ENCODE data around the gene PCDHGA10. TPM values are rescaled to one million over a fixed set of nuclear protein-coding genes. Genes with fewer than 3 reads are reported as not detected.
"Not testable (repeated sequence)": the region's sequence is repeated elsewhere in the genome, so short reads cannot be mapped to it uniquely, and the experiment has no call there.

Gene PCDHGA10
- total and polyA plus RNA-seq, 5 experiments from 2014 or later: 0.31 to 0.41 TPM; not detected in 3

GRCh38 chr5:141397756-141398551, 14.8 kb upstream of the PCDHGA10 start, which contains the start of gene PCDHGB5:
Gene PCDHGB5, plus strand, starts transcription at chr5:141397947. Its CDS starts 181 bp downstream, at chr5:141398128.
- Mint-ChIP-seq H3K27ac (peak within 1 kb of the TSS in 1 of 10 donors; percentile 79), H3K9me3 (peaks cover 0 to 71% (median 31%) of the 10 kb centered on the region in 9 donors), H3K36me3 (peaks cover 19 to 49% (median 29%) of the 10 kb centered on the region in 3 donors), H3K4me3 (peak within 1 kb of the TSS; percentile 38 to 67 (median 57)), H3K27me3 (peaks cover 38 to 80% (median 58%) of the 10 kb centered on the region in 5 donors)
- POLR2A ChIA-PET, H3K4me1 Mint-ChIP-seq: not testable (repeated sequence)
- ATAC-seq: peak; percentile 84 to 85
- peak in 4 of 10 donors; percentile 18 to 50 (median 34) for DNase-seq

GRCh38 chr5:141398608-141399007, 14.2 kb upstream of the PCDHGA10 start:
- Mint-ChIP-seq H3K27me3 (peaks cover 40 to 80% (median 61%) of the 10 kb centered on the region in 5 donors), H3K9me3 (peaks cover 0 to 71% (median 29%) of the 10 kb centered on the region in 9 donors), H3K4me3 (no peak overlapping the region), H3K36me3 (peaks cover 18 to 48% (median 26%) of the 10 kb centered on the region in 3 donors), H3K27ac (peak overlapping the region in 1 of 10 donors; percentile 79), H3K4me1 (no peaks in the 10 kb centered on the region)
- DNase-seq (no peak), ATAC-seq (no peak)
- POLR2A ChIA-PET: no interaction called here

- Mint-ChIP-seq H3K4me1 (no peaks in the 10 kb centered on the region), H3K27ac (peak overlapping the region in 2 of 10 donors; percentile 21 to 33), H3K9me3 (peaks cover 0 to 72% (median 26%) of the 10 kb centered on the region in 9 donors), H3K4me3 (peak overlapping the region in 3 of 10 donors; percentile 7 to 36 (median 17)), H3K27me3 (peaks cover 42 to 80% (median 63%) of the 10 kb centered on the region in 5 donors), H3K36me3 (peaks cover 14 to 50% (median 29%) of the 10 kb centered on the region in 3 donors)
- no peak for ATAC-seq
- POLR2A ChIA-PET: no interaction called here
- DNase-seq: no peak
Observed at GRCh38 chr5:141399555-141400258, 13.1 kb upstream of the PCDHGA10 start.

- POLR2A ChIA-PET: no interaction called here
- Mint-ChIP-seq H3K27ac (no peak within 1 kb of the TSS), H3K4me3 (peak within 1 kb of the TSS; percentile 43 to 77 (median 60)), H3K4me1 (no peaks in the 10 kb centered on the region), H3K36me3 (peaks cover 7 to 45% (median 24%) of the 10 kb centered on the region in 3 donors), H3K9me3 (peaks cover 0 to 73% (median 30%) of the 10 kb centered on the region in 9 donors), H3K27me3 (peaks cover 45 to 84% (median 63%) of the 10 kb centered on the region in 5 donors)
- ATAC-seq: no peak
- no peak for DNase-seq
Observed at GRCh38 chr5:141402553-141403243, 10.1 kb upstream of the PCDHGA10 start, which contains the start of gene PCDHGA9. Gene PCDHGA9, plus strand, starts transcription at chr5:141402778. Its CDS starts 175 bp downstream, at chr5:141402953.

- Mint-ChIP-seq H3K36me3 (peaks cover 7 to 50% (median 25%) of the 10 kb centered on the region in 3 donors), H3K9me3 (peaks cover 0 to 80% (median 34%) of the 10 kb centered on the region in 9 donors), H3K27ac (no peak overlapping the region), H3K27me3 (peaks cover 50 to 91% (median 67%) of the 10 kb centered on the region in 5 donors), H3K4me3 (peak overlapping the region in 1 of 10 donors; percentile 7), H3K4me1 (peaks cover 0 to 2% (median 2%) of the 10 kb centered on the region in 4 donors)
- ATAC-seq: no peak
- no peak for DNase-seq
- POLR2A ChIA-PET: no interaction called here
Observed at GRCh38 chr5:141403387-141403786, 9.4 kb upstream of the PCDHGA10 start.

GRCh38 chr5:141407790-141408505, 4.8 kb upstream of the PCDHGA10 start, which contains the start of gene PCDHGB6:
Gene PCDHGB6, plus strand, starts transcription at chr5:141408021. Its CDS starts 182 bp downstream, at chr5:141408203.
- not testable (repeated sequence) for H3K4me1 Mint-ChIP-seq

GRCh38 chr5:141409598-141410306, 3.0 kb upstream of the PCDHGA10 start:
- Mint-ChIP-seq H3K27me3 (peaks cover 49 to 78% (median 67%) of the 10 kb centered on the region in 5 donors), H3K36me3 (peaks cover 10 to 48% (median 24%) of the 10 kb centered on the region in 3 donors), H3K4me3 (peak overlapping the region in 1 of 10 donors; percentile 63), H3K9me3 (peaks cover 0 to 68% (median 44%) of the 10 kb centered on the region in 9 donors), H3K4me1 (peaks cover 9 to 21% (median 13%) of the 10 kb centered on the region in 4 donors), H3K27ac (no peak overlapping the region)
- ATAC-seq (no peak), DNase-seq (no peak)
- POLR2A ChIA-PET: no interaction called here

More at GRCh38 chr5:141407790-141408505, 4.8 kb upstream of the PCDHGA10 start, which contains the start of gene PCDHGB6:
- POLR2A ChIA-PET: not testable (repeated sequence)
- peak; percentile 67 to 71 for ATAC-seq
- peaks cover 0 to 67% (median 41%) of the 10 kb centered on the region in 9 donors for H3K9me3 Mint-ChIP-seq
- peak within 1 kb of the TSS; percentile 43 to 78 (median 61) for H3K4me3 Mint-ChIP-seq
- H3K27me3 Mint-ChIP-seq: peaks cover 46 to 78% (median 67%) of the 10 kb centered on the region in 5 donors
- DNase-seq: peak in 4 of 10 donors; percentile 28 to 38 (median 33)
- H3K27ac Mint-ChIP-seq: peak within 1 kb of the TSS in 2 of 10 donors; percentile 9 to 34
- peaks cover 6 to 49% (median 27%) of the 10 kb centered on the region in 3 donors for H3K36me3 Mint-ChIP-seq

- DNase-seq (no peak), ATAC-seq (no peak)
- POLR2A ChIA-PET: no interaction called here
- Mint-ChIP-seq H3K27ac (peak overlapping the region in 1 of 10 donors; percentile 50), H3K36me3 (peaks cover 14 to 46% (median 23%) of the 10 kb centered on the region in 3 donors), H3K4me3 (no peak overlapping the region), H3K4me1 (peaks cover 9 to 21% (median 13%) of the 10 kb centered on the region in 4 donors), H3K27me3 (peaks cover 45 to 77% (median 64%) of the 10 kb centered on the region in 5 donors), H3K9me3 (peaks cover 0 to 65% (median 40%) of the 10 kb centered on the region in 9 donors)
Observed at GRCh38 chr5:141411575-141411974, 1.2 kb upstream of the PCDHGA10 start.

GRCh38 chr5:141413540-141414069, 818 bp downstream of the PCDHGA10 start:
- DNase-seq (no peak), ATAC-seq (no peak)
- peaks cover 48 to 73% (median 65%) of the 10 kb centered on the region in 5 donors for H3K27me3 Mint-ChIP-seq
- peak overlapping the region in 3 of 10 donors; percentile 44 to 76 (median 46) for H3K27ac Mint-ChIP-seq
- H3K9me3 Mint-ChIP-seq: peaks cover 0 to 63% (median 43%) of the 10 kb centered on the region in 9 donors
- peak overlapping the region; percentile 78 to 91 (median 90) for H3K4me3 Mint-ChIP-seq
- peaks cover 9 to 24% (median 16%) of the 10 kb centered on the region in 4 donors for H3K4me1 Mint-ChIP-seq
- H3K36me3 Mint-ChIP-seq: peaks cover 22 to 44% (median 23%) of the 10 kb centered on the region in 3 donors
- POLR2A ChIA-PET: interaction anchor here (1.6 kb wide), 1 partner anchor 93 kb away, joined by 4 read pairs; the partner anchor contains the start of gene TAF7

- Mint-ChIP-seq H3K36me3 (peaks cover 19 to 40% (median 24%) of the 10 kb centered on the region in 3 donors), H3K9me3 (peaks cover 0 to 62% (median 39%) of the 10 kb centered on the region in 9 donors), H3K4me1 (peaks cover 9 to 24% (median 16%) of the 10 kb centered on the region in 4 donors), H3K4me3 (peak overlapping the region in 8 of 10 donors; percentile 0 to 81 (median 36)), H3K27me3 (peaks cover 47 to 74% (median 61%) of the 10 kb centered on the region in 5 donors)
- POLR2A ChIA-PET, DNase-seq, ATAC-seq, H3K27ac Mint-ChIP-seq: not testable (repeated sequence)
Observed at GRCh38 chr5:141414548-141415274, 1.9 kb downstream of the PCDHGA10 start.
